Daoy (cell line): Measurements from ENCODE around the gene P2RY8. TPM values are rescaled to one million over a fixed set of nuclear protein-coding genes. Genes with fewer than 3 reads are reported as not detected.
"Not testable (repeated sequence)": the region's sequence is repeated elsewhere in the genome, so short reads cannot be mapped to it uniquely, and the experiment has no call there.

ENCODE experiments used
- DNase-seq: peaks from one replicate; pipeline ENCODE4 v3.0.0-alpha.2; 2015; ENCODE audit warnings: low read depth
- total RNA-seq: library from RNA; depleted of rRNA; stranded (reverse); fragments of >200 nt; shearing (Covaris generic); gene quantifications from 2 replicates; pipeline ENCODE4 v1.2.3, GENCODE V29; 2014

P2RY8 gene
- total RNA-seq, 1 experiment from 2014 or later: 0.11 TPM

- DNase-seq: not testable (repeated sequence)
Observed at GRCh38 chrX:1446984-1447968, 89.7 kb downstream of the P2RY8 start.

DNA sequence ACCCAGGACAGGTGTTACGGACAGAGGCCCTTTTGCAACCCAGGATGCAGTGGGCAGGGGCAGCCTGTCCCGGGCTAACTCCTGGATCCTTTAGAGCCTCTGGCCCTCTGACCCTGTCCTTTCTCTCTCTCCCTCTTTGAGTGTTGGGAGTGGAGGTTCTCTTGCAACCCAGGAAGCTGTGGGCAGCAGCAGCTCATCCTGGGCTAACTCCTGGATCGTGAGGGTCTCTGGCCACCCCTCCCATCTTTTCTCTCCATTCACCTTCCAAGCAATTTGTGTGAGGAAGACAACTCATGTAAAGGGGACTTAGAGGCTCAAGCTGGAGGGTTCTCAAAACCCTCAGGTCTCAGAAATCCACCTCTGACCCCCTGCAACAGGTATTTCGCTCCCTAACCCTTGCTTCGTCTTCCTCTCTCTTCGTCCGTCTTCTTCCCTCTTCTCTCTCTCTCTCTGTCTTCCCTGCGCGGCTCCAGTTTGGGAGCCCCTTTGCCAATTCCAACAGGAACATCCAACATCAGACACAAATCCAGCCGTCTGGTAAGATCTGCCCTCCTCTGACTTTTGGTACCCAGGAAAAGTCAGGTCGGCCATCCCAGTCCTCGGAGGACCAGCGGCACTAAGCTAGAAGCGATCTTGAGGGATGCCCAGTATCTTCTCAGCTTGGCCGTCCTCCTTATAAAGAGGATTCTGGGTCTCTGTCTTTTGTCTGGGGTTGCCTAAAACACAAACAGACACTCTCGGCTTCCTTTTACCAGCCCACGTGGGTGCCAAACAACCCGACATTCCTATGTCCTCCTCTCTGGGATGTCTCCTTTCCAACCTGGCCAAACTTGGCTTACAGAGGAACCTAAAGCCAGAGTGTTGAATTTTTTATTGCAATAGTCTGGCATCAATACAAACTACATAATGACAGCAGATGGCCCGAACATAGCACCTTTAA lies 92.2 kb downstream of the P2RY8 start:
- DNase-seq: no peak

DNA sequence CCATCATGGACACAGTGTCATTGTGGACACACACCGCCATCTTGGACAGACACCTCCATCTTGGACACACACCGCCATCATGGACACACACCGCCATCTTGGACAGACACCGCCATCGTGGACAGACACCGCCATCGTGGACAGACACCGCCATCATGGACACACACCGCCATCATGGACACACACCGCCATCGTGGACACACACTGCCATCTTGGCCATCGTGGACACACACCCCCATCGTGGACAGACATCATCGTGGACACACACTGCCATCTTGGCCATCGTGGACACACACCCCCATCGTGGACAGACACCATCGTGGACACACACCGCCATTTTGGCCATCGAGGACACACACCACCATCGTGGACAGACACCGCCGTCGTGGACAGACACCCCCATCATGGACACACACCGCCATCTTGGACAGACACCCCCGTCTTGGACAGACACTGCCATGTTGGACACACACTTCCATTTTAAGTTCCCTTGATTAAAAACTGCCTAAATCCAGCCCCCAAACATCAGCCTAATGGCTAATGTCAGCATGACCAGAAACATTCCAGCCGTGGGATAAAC lies 93.4 kb downstream of the P2RY8 start:
- DNase-seq: no peak

GRCh38 chrX:1442724-1443367 lies 94.1 kb downstream of the P2RY8 start:
- no peak for DNase-seq

DNA sequence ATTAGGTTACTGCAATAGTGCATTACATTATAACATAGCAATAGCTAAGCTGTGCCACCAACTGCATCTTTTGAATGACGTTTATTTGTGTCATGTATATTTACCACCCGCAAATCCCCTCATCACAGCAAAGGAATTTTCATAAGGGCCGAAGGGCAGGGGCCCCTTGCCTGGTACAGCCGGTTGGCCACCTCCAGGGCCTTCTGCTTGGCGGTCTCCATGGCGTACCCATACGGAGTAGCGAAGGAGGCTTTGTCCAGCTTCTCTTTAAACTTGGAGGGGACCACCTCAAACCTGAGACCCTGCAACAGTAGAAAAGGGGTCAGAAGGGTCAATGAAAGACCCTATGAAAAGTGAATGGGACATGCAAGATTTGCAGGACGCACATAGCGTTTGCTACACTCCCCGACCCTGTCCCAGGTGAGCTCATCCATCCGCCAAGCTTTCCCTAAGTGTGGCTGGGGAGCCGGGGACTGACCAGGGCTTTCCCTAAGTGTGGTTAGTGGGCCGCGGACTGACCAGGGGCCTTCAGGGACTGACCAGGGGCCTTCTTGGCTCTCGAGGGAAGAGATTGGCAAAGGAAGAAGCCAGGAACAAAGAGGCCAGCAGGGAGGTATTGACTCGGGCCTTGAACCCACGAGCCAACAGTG lies 94.8 kb downstream of the P2RY8 start:
- no peak for DNase-seq

DNA sequence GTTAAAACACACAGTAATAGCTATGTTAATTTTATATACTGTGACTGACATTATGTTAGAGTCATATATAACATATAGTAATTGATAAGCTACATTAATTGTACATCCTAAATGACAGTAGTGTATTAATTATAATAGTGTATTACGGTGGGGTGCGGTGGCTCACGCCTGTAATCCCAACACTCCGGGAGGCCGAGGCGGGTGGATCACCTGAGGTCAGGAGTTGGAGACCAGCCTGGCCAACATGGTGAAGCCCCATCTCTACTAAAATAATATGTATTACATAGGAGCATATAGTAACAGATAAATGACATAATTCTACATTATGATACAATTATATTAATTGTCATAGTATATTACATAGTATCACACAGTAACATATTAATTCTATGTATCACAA lies 96.5 kb downstream of the P2RY8 start:
- no peak for DNase-seq

DNA sequence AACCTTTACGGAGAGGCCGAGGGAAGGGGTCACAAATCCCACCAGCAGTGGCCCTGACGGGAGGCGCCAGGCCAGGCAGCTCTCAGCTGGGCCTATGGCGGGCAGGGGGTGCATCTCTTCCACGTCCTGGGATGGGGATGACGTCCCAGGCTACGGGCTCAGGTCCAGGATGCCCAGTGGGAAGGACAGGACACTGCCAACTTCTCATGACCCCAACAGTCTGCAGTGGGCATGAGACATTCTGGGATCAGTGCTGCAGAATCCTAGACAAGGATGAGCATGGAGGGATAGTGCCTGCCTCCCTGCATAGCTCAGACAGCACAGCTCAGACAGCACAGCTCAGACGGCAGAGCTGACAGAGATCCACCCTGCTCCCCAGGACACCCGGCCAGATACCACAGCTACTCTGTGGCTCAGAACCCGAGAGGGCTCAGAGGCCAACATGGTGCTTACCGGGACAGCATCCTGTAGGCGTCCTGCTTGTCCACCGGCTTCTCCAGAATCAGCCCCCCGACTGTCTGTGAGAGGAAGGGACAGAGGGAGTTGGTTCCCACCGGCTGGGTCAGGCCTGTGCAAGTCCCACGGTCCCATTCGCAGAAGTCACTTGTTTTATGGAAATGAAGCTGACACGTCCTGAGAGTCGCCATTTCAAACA lies 101.6 kb downstream of the P2RY8 start:
- no peak for DNase-seq

- no peak for DNase-seq
Observed at GRCh38 chrX:1434871-1435240, 102.1 kb downstream of the P2RY8 start.

DNA sequence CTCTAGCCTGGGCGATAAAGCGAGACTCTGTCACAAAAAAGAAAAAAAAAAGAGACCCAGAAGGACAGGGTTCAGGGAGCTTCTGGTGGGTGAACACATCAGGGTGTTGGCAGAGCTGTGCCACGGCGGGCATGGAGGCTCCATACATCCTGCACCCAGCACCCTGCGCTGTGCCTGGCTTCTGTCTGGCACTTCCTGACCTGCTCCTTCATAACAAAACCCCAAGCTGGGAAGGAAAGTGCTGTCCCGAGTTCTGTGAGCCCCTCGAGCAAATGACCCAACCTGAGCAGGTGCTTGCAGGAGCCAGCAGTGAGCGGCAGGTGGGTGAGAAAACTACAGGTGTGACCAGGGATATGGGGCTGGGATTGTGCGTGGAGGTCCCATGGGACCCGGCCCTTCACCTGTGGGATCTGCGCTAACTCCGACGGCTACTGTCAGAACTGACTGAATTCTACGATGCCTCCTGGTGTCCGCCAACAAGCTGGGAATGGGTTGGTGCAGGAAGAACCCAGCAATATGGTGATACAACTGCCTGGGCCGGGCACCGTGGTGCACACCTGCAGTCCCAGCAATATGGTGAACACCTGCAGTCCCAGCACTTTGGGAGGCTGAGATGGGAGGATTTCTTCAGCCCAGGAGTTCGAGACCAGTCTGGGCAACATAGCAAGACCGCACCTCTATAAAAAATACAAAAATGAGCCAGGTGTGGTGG lies 103.2 kb downstream of the P2RY8 start:
- no peak for DNase-seq

DNA sequence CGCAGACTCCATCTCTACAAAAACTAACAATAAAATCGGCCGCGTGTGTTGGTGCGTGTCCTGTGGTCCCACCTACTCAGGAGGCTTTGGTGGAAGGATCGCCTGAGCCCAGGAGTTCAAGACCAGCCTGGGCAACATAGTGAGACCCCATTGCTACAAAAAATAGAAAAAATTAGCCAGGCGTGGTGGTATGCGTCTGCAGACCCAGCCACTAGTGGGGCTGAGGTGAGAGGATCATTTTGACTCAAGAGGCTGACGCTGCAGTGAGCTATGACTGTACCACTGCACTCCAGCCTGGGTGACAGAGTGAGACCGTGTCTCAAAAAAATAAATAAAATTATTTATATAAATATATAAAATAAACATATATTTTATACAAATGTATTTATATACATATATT lies 106.5 kb downstream of the P2RY8 start:
- no peak for DNase-seq

DNA sequence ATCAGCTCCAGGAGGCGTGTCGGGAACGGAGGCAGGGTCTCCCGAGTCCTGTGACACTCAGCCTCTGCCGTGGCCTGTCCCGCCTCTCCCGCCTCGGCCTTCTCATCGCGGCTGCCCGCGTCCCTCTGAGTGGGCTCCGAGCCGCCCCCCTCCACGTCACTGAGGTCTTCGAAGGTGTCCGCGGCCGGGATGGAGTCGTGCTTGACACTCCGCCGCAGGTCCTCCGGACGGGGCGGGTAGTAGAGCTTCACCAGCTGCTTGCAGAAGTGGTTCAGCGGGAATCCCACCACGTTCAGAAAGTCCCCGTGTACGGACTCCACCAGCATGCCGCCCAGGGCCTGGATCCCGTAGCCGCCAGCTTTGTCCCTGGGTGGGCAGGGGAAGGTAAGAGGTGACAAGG lies 109.2 kb downstream of the P2RY8 start:
- no peak for DNase-seq

- not testable (repeated sequence) for DNase-seq
Observed at GRCh38 chrX:1426321-1426720, 110.7 kb downstream of the P2RY8 start.

DNA sequence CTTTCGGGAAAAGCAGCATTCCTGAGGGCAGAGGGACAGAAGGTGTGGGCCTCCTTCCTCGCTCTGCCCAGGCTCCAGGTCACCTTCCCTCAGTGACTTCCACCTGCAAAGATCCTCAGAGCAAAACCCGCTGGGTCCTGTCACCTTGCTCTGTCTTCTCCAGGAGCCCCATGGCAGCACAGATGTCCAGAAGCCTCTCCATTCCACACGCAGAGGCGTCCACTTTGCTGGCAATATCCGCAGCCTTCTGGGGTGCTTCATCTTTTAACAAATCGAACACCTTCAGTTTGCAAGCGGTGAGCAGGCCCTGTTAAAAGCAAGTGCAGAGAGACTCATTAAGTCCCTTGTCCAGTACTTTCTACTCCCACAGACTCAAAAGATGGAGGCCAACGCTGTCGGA lies 111.6 kb downstream of the P2RY8 start:
- DNase-seq: no peak

DNA sequence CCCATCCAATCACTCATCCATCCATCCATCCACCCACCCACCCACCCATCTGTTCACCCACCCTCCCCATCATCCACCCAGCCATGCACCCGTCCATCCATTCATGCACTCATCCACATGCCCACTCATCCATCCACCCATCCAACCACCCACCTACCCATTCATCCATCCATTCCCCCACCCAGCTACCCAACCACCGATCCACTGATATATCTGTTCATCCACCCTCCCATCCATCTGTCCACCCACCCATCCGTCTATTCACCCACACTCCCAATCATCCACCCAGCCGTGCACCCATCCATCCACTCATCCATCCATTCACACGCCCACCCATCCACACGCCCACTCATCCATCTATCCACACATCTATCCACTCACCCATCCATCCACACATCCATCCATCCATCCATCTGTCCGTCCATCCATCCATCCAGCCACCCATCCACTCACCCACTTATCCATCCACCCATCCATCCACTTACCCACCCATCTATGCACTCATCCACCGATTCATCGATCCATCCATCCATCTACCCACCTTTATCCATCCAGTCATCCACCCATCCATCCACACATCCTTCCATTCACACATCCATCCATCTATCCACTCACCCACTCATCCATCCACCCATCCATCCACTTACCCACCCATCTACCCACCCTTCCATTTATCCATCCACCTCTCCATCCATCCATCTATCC lies 112.7 kb downstream of the P2RY8 start:
- DNase-seq: no peak

GRCh38 chrX:1423215-1423614 lies 113.8 kb downstream of the P2RY8 start:
- no peak for DNase-seq

- DNase-seq: no peak
Observed at GRCh38 chrX:1422135-1422465, 114.9 kb downstream of the P2RY8 start.

DNA sequence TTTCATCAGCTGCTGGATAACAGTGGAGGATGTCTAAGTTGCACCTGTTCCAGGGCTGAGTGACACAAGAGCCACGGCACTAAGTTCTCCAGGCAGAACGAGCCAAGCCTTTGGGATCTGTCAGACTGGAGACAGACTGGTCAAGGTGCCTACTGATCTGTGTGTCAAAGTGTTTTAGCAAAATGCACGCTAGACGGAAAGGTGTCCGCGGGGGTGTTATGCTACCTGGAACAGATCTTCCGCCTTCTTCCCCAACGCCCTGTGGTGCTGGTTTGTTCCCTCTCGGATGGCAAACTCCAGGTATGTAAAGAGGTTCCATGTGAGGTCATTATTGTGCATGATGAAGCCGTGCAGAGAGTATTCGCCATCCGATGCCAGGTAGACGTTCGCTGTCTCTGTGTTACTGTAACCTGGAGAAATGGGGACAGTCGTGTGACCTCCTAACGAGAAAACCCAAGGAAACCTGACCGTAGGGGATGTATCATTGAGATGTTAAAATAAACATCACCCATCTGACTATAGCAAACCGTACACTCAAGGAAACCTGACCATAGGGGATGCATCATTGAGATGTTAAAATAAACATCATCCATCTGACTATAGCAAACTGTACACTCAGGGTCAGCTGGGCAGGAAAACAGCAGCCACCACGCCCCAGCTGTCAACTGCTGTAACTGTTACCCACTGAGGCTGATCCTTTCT lies 115.4 kb downstream of the P2RY8 start:
- DNase-seq: no peak

DNA sequence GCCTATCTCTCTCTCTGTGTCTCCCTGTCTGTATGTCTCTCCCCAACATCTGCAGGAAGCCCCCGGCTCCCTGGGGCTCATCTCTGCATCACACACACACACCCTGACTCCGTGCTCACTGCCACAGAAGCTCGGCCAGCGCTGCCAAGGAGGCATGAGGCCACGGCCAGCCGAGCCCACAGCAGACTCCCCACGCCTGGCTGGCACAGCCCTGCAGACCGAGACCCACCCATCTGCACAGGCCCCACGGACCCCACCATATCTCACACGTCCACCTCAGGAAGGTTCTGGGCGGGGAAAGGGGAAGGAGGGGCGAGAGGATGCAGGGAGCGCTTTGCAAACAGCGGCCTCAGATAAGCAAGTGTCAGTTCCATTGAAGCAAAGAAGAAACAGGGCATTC lies 116.6 kb downstream of the P2RY8 start:
- DNase-seq: no peak
